HG02852 (cell line): ENCODE measurements around the gene DTWD2.

Source experiments
- ATAC-seq: cut with Tn5 transposase; IDR thresholded peaks from one replicate; pipeline ENCODE4 v1.9.1; 2021; ENCODE audit warnings: mild to moderate bottlenecking, moderate library complexity; ENCODE audit not compliant: unreplicated experiment

DTWD2 gene

DNA sequence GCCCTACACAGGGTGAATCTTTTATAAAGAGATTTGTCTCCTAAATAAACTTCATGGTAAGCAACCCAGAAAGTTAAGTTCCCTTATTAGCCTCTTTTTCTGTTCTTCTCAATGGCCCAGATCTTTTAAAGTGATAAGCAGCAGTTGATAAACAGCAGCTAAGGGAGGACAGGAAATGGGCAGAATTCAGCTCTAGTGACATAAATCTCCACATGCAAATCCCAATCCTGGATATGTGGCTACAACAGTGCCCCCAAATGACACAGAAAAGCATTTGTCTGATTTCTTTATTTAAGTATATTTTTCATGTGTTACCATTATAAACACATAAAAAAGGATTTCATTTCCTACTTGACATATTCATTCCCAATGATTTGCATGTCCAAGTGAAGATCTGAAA, 199.0 kb downstream of the DTWD2 start:
- no peak for ATAC-seq

- ATAC-seq, result no peak
Measured at GRCh38 chr5:118788351-118788750, 200.0 kb downstream of the DTWD2 start.
